Measurements from ENCODE around the gene PCNX2. TPM values are rescaled to one million over a fixed set of nuclear protein-coding genes. Genes with fewer than 3 reads are reported as not detected.

Gene PCNX2
- total RNA-seq, 8 experiments from 2014 or later = 3.6 to 40.8 (median 27.9) TPM

DNA sequence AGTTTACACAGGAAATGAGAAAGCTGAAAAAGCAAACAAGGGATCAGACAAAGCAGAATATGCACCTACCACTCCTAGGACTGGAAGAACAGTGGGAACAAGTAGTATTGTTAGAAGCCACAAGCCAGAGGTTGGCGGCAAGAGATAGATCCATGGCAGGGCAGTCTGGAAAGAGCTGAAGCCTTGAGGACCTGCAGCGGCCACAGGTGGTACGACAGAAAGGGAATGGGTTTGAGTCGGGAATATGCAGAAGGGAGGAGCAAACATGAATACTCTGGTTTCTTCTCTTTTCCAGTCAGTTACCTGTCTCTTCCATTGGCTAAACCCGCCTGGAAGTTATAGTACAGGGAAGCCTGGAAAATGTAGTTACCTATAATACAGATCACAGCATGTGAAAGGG is 3.9 kb upstream of the PCNX2 start:
- Histone ChIP-seq H3K4me3 (no peak overlapping the region), H3K4me1 (replicated peaks in 1 of 2) (peaks cover 3 to 6% of the 10 kb centered on the region in 2 donors), H3K27ac (no peak overlapping the region)
- in situ Hi-C loops (cut with MboI; ENCODE audit: low pct_unique_long_range_greater_than_20kb in 2 of 9, low sequenced_read_pairs in 9 of 9, unreplicated experiment in 9 of 9) = no loop called here
- WGBS, 10 experiments = 60 to 100% (median 80%) methylated on average over 1 to 5 of the region's 5 CpGs; no CpG with 5 or more reads in 3 of the 10 experiments
- no peak for ATAC-seq (replicated peaks in 6 of 8)

DNA sequence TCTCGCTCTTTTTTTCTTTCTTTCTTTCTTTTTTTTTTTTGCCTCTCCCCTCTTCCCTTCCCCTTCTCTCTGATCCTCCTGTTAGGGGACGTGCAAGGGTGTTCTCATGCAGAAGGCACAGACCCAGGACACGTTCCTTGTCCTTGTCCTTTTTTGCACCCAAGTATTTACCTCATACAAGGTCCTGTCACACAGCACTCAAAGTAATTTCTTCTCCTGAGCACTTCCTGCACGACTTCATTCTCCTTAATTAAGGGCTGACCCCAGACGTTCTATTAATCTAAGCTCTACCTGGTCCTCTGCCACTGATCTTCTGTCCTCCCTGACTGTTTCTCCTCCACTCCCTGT is 424 bp upstream of the PCNX2 start:
- Histone ChIP-seq H3K4me3 (peak overlapping the region; percentile 55 to 91 (median 81)), H3K27ac (no peak overlapping the region), H3K4me1 (replicated peaks in 1 of 2) (peaks cover 3 to 8% of the 10 kb centered on the region in 2 donors)
- WGBS, 10 experiments = 0 to 26% (median 15%) methylated on average over 4 to 5 of the region's 5 CpGs
- in situ Hi-C loops (cut with MboI; ENCODE audit: low pct_unique_long_range_greater_than_20kb in 2 of 9, low sequenced_read_pairs in 9 of 9, unreplicated experiment in 9 of 9) = no loop called here
- ATAC-seq (replicated peaks in 6 of 8) = no peak

- peak; percentile 29 to 82 (median 76) for ATAC-seq (replicated peaks in 6 of 8)
- H3K27ac ChIP-seq = no peak overlapping the region
- peaks cover 3 to 8% of the 10 kb centered on the region in 2 donors for H3K4me1 ChIP-seq (replicated peaks in 1 of 2)
- WGBS, 10 experiments = 0 to 17% (median 3%) methylated on average over 1 to 7 of the region's 8 CpGs; no CpG with 5 or more reads in 1 of the 10 experiments
- H3K4me3 ChIP-seq = peak overlapping the region; percentile 55 to 91 (median 81)
- in situ Hi-C loops (cut with MboI; ENCODE audit: low pct_unique_long_range_greater_than_20kb in 2 of 9, low sequenced_read_pairs in 9 of 9, unreplicated experiment in 9 of 9) = no loop called here
These were observed 650 bp downstream of the PCNX2 start for GRCh38 chr1:233294913-233295236.

DNA sequence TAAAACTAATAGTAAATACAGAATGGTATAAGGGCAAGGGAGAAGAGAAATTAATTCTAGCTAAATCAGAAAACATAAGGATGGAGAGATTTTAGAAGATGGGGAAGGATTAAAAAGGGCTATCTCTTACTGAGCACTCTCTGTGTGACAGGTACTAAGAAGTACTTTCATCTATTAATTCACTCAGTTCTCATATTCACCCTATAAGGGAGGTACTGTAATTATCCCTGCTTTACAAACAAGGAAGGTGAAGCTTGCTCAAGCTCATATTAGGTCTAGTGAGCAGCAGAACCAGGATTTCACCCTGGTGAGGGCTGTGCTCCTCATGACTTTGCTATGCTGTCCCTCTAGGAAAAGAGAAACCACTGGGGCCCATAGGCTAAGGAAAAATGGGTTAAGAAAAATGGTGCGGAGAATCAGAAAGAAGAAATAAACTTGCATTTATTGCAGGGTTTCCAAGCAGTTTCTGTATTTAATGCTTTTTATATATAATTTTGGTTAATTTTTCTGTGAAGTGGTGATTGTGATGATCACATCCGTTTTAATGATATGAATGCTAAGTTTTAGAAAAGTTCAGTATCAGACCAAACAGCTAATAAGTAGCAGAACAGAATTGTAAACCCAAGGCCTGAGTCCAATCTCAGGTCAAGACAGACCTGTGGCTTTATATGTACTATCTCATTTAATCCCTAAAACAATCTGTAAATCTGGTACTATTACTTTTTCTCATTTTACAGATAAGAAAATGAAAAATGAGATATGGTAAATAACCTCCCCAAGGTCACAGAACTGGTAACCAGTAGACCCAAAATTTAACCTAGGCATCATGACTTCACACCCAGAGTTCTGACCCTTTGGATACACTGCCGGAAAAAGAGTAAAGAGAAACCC is 1.7 kb downstream of the PCNX2 start:
- 80 to 100% (median 94%) methylated on average over 1 to 3 of the region's 3 CpGs for WGBS, 10 experiments
- Histone ChIP-seq H3K27ac (no peak overlapping the region), H3K4me1 (replicated peaks in 1 of 2) (peaks cover 3 to 8% of the 10 kb centered on the region in 2 donors), H3K4me3 (peak overlapping the region in 1 of 5 donors; percentile 91)
- in situ Hi-C loops (cut with MboI; ENCODE audit: low pct_unique_long_range_greater_than_20kb in 2 of 9, low sequenced_read_pairs in 9 of 9, unreplicated experiment in 9 of 9) = no loop called here
- no peak for ATAC-seq (replicated peaks in 6 of 8)

GRCh38 chr1:233290396-233291034 is 5.0 kb downstream of the PCNX2 start:
- in situ Hi-C loops (cut with MboI; ENCODE audit: low pct_unique_long_range_greater_than_20kb in 2 of 9, low sequenced_read_pairs in 9 of 9, unreplicated experiment in 9 of 9) = no loop called here
- H3K4me1 ChIP-seq (replicated peaks in 1 of 2) = peaks cover 6 to 9% of the 10 kb centered on the region in 2 donors
- no peak overlapping the region for H3K4me3 ChIP-seq
- ATAC-seq (replicated peaks in 6 of 8) = no peak
- WGBS, 10 experiments = 50 to 91% (median 87%) methylated on average over 2 to 5 of the region's 5 CpGs
- no peak overlapping the region for H3K27ac ChIP-seq

DNA sequence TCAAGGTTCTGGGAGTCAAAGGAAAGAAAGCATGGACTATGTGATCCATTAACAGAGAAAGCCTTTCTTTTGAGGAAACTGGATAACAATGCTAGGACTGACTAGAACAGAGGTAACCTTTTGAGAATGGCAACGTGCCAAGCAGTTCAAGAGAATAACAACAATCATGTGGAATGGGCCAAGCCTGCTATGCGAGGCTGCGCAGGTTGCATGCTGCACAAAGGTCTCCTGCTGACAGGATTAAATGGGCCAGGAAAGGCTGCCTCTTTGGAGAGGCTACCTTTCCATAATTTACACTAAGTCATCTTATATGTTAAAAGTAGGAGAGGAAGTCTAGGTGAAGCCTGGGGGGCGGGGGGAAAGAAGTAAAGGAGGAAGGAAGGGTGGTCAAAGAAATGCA is 5.8 kb downstream of the PCNX2 start:
- WGBS, 10 experiments = 33 to 80% (median 65%) methylated on average over 1 to 4 of the region's 4 CpGs
- Histone ChIP-seq H3K4me3 (no peak overlapping the region), H3K4me1 (replicated peaks in 1 of 2) (peaks cover 3 to 8% of the 10 kb centered on the region in 2 donors), H3K27ac (no peak overlapping the region)
- ATAC-seq (replicated peaks in 6 of 8) = no peak
- in situ Hi-C loops (cut with MboI; ENCODE audit: low pct_unique_long_range_greater_than_20kb in 2 of 9, low sequenced_read_pairs in 9 of 9, unreplicated experiment in 9 of 9) = no loop called here

DNA sequence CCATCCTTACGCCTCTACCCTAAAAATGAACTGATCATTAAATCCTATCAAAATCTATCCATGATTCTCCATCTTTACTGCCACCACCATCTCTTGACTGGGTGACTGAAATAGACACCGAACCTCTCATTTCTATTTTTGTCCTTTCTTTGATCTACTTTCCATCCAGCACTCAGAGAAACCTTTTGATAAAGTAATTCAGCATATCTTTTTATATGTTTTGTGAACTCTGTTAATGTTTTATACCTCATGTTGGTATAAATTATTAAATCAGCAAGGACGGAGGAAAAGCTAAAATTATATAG is 13.0 kb downstream of the PCNX2 start:
- H3K27ac ChIP-seq = no peak overlapping the region
- ATAC-seq (replicated peaks in 6 of 8) = no peak
- in situ Hi-C loops (cut with MboI; ENCODE audit: low pct_unique_long_range_greater_than_20kb in 2 of 9, low sequenced_read_pairs in 9 of 9, unreplicated experiment in 9 of 9) = no loop called here

GRCh38 chr1:233281711-233282581 is 13.6 kb downstream of the PCNX2 start:
- WGBS, 10 experiments = 79 to 100% (median 92%) methylated on average over 2 to 8 of the region's 8 CpGs
- in situ Hi-C loops (cut with MboI; ENCODE audit: low pct_unique_long_range_greater_than_20kb in 2 of 9, low sequenced_read_pairs in 9 of 9, unreplicated experiment in 9 of 9) = no loop called here
- no peaks in the 10 kb centered on the region for H3K4me1 ChIP-seq (replicated peaks in 1 of 2)
- no peak overlapping the region for H3K4me3 ChIP-seq
- ATAC-seq (replicated peaks in 6 of 8) = no peak
- no peak overlapping the region for H3K27ac ChIP-seq

More for the DNA sequence above, 13.0 kb downstream of the PCNX2 start:
- 75 to 100% (median 95%) methylated on average over 1 to 3 of the region's 3 CpGs for WGBS, 10 experiments
- Histone ChIP-seq H3K4me3 (no peak overlapping the region), H3K4me1 (replicated peaks in 1 of 2) (no peaks in the 10 kb centered on the region)

DNA sequence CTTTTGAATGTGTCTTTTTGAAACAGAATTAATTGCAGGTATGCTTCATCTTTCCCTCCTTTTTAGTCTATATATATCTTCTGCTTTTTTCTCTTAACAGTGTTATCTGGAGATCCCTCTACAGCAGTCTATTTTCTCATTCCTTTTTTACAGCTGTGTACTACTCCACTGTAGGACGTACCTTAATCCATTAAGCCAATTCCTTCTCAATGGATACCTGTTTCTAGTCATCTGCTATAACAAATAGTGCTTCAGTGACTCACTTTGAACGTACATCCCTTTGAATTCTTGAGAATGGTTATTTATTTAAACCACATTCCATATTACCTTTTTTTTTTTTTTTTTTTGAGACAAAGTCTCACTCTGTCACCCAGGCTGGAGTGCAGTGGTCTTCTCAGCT is 15.6 kb downstream of the PCNX2 start:
- in situ Hi-C loops (cut with MboI; ENCODE audit: low pct_unique_long_range_greater_than_20kb in 2 of 9, low sequenced_read_pairs in 9 of 9, unreplicated experiment in 9 of 9) = no loop called here
- ATAC-seq (replicated peaks in 6 of 8) = no peak
- no peak overlapping the region for H3K27ac ChIP-seq
- no peaks in the 10 kb centered on the region for H3K4me1 ChIP-seq (replicated peaks in 1 of 2)
- WGBS, 10 experiments = 61 to 100% (median 87%) methylated on average over 2 of the region's 2 CpGs
- no peak overlapping the region for H3K4me3 ChIP-seq

GRCh38 chr1:233278631-233279030 is 16.9 kb downstream of the PCNX2 start:
- no peaks in the 10 kb centered on the region for H3K4me1 ChIP-seq (replicated peaks in 1 of 2)
- no peak overlapping the region for H3K27ac ChIP-seq
- ATAC-seq (replicated peaks in 6 of 8) = peak in 2 of 8 experiments; percentile 9 to 30
- H3K4me3 ChIP-seq = no peak overlapping the region
- WGBS, 10 experiments = 17 to 100% (median 85%) methylated on average over 1 of the region's 1 CpG; no CpG with 5 or more reads in 4 of the 10 experiments
- in situ Hi-C loops (cut with MboI; ENCODE audit: low pct_unique_long_range_greater_than_20kb in 2 of 9, low sequenced_read_pairs in 9 of 9, unreplicated experiment in 9 of 9) = no loop called here

- H3K27ac ChIP-seq = no peak overlapping the region
- in situ Hi-C loops (cut with MboI; ENCODE audit: low pct_unique_long_range_greater_than_20kb in 2 of 9, low sequenced_read_pairs in 9 of 9, unreplicated experiment in 9 of 9) = no loop called here
- no peaks in the 10 kb centered on the region for H3K4me1 ChIP-seq (replicated peaks in 1 of 2)
- WGBS, 10 experiments = 82 to 100% (median 92%) methylated on average over 2 to 7 of the region's 7 CpGs; no CpG with 5 or more reads in 1 of the 10 experiments
- peak in 5 of 8 experiments; percentile 18 to 71 (median 57) for ATAC-seq (replicated peaks in 6 of 8)
- no peak overlapping the region for H3K4me3 ChIP-seq
These were observed 17.6 kb downstream of the PCNX2 start for GRCh38 chr1:233277637-233278606.

DNA sequence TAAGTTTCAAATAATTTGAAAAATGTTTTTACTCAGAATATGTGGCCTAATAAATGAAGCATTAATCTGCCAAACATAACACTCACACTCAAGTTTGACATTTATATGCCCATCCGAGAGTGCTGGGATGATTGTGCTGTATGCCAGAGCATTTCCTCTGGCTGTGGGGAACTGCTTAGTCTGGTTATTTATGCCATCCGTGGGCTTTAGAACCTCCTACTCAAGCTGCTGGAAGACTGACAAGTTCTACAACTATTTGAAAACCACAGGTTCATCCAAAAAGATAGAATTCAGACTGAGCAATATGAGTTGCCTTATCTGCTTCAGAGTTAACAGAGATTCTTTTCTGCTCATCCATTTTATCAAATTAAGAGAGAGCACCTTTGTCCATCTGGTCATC is 25.9 kb downstream of the PCNX2 start:
- Histone ChIP-seq H3K4me1 (replicated peaks in 1 of 2) (no peaks in the 10 kb centered on the region), H3K4me3 (no peak overlapping the region), H3K27ac (no peak overlapping the region)
- no peak for ATAC-seq (replicated peaks in 6 of 8)
- in situ Hi-C loops (cut with MboI; ENCODE audit: low pct_unique_long_range_greater_than_20kb in 2 of 9, low sequenced_read_pairs in 9 of 9, unreplicated experiment in 9 of 9) = no loop called here
- WGBS, 10 experiments = 0 to 100% (median 88%) methylated on average over 1 to 2 of the region's 2 CpGs; no CpG with 5 or more reads in 1 of the 10 experiments

Data from motor neuron (in vitro differentiated cells).